Heart right ventricle (tissue), 16 donors: ENCODE results near the gene MBOAT2. TPM values are rescaled to one million over a fixed set of nuclear protein-coding genes. Genes with fewer than 3 reads are reported as not detected.

Source experiments
- ATAC-seq, 8 donors: fragments of 200-7000 bp; cut with Tn5 transposase; one replicate each; pipeline ENCODE4 v1.9.1; 2020; ENCODE audit warnings: mild to moderate bottlenecking in 8 of 8, moderate library complexity in 8 of 8, moderate number of reproducible peaks in 1 of 8
- DNase-seq, 2 donors: peaks; one replicate each; pipeline ENCODE4 v3.0.0-alpha.2; 2020
- H3K27ac ChIP-seq, 10 donors: fragments of 200-600 bp; sonication (generic) in 2 of 10; one replicate each; pipeline versions ENCODE4 v1.5.0 to v1.8.0; 2020 to 2022; ENCODE audit warnings: mild to moderate bottlenecking in 3 of 10
- H3K27me3 ChIP-seq, 7 donors: fragments of 200-600 bp; one replicate each; pipeline ENCODE4 v1.8.0; 2021 to 2022; ENCODE audit warnings: mild to moderate bottlenecking in 2 of 7
- H3K36me3 ChIP-seq, 9 donors: fragments of 200-600 bp; sonication (generic) in 1 of 9; one replicate each; pipeline versions ENCODE4 v1.5.0 to v1.8.0; 2020 to 2022; ENCODE audit warnings: mild to moderate bottlenecking in 2 of 9
- H3K4me1 ChIP-seq, 9 donors: fragments of 200-600 bp; sonication (generic) in 1 of 9; one replicate each; pipeline versions ENCODE4 v1.5.0 to v1.8.0; 2020 to 2022; ENCODE audit warnings: mild to moderate bottlenecking in 4 of 9
- H3K4me3 ChIP-seq, 10 donors: fragments of 200-600 bp; sonication (generic) in 2 of 10; one replicate each; pipeline versions ENCODE4 v1.5.0 to v1.8.0; 2020 to 2022; ENCODE audit warnings: mild to moderate bottlenecking in 7 of 10, moderate library complexity in 2 of 10
- H3K9me3 ChIP-seq, 11 donors: fragments of 200-600 bp in 10 of 11; sonication (generic) in 2 of 11; one replicate each; pipeline versions ENCODE4 v1.5.0 to v1.8.0; 2013 to 2022; ENCODE audit warnings: mild to moderate bottlenecking in 2 of 11, control low read depth in 1 of 11, moderate library complexity in 1 of 11
- WGBS, 2 donors: extraction: QIAGEN DNeasy Blood & Tissue Kit; methylation state at CpG; one replicate each; pipeline ENCODE4 v1.1.7; 2013; ENCODE audit warnings: inconsistent platforms in 1 of 2; 5-methylcytosine and 5-hydroxymethylcytosine counted together
- intact Hi-C, 10 donors: fragments of 100-400 bp; cut with DNase I; formaldehyde crosslinking; loops; one replicate each; pipeline versions ENCODE4 v1.11.1 to v1.14.2; 2022
- polyA plus RNA-seq, 2 donors: library from polyadenylated mRNA; stranded (reverse); fragments of 200-250 nt; gene quantifications; one replicate each; pipeline ENCODE4 v1.2.3, GENCODE V29; 2013
- total RNA-seq, 10 donors: library from RNA; stranded (reverse); fragmentation: NEBNext Ultra II Directional in 3 of 10; extraction: Animal tissue kit (Norgen Biotek cat#: 25700) in 3 of 10; gene quantifications; one replicate each; pipeline versions ENCODE4 v1.2.1 to v1.2.4, GENCODE V29; 2021 to 2023
- TF ChIP-seq, protein P1 (sequence below), 9 donors: fragments of 200-600 bp; sonication (generic) in 2 of 9; IDR thresholded peaks; one replicate each; pipeline versions ENCODE4 v1.5.0 to v1.8.0; 2021 to 2022; ENCODE audit warnings: antibody characterized with exemption in 9 of 9, mild to moderate bottlenecking in 5 of 9, moderate library complexity in 1 of 9
- donor health status: Arrhythmogenic right ventricular cardiomyopathy.
- donor health status: ischemic (EF 13 %, LVEDD 7.1; RV severe dilation, severe dysfunction).
- donor health status: healthy with polysubstance abuse.
- donor health status: DM: no; HTN: yes; CAD: no.
- donor health status: DM: no; HTN: no; CAD: no.
- donor health status: ischemic (EF 25% LVEDD 6.9; RV normal size, moderate dysfunction).
- donor health status: ischemic (EF 25% LVEDD 5.7; RV mildly dilated, moderate dysfunction).
- donor health status: healthy.
- donor health status: DM: yes; HTN: yes; CAD: no.
- donor health status: Ischemic cardiomyopathy.
- donor health status: ischemic (EF 35%, LVEDD 5.7; RV mildly dilated, moderate dysfunction).
- donor health status: nonischemic (EF 11% LVEDD 7.7; RV severe dilation, severe dysfunction).
- donor health status: DM: yes; HTN: yes; CAD: no.
- donor health status: PGD.
- donor health status: ischemic (EF 29% LVEDD 5.4; RV normal size, mild dysfunction).
- donor health status: nonischemic (EF 23%, LVEDD 6.1; RV moderate dilation, normal function).

Gene MBOAT2
- total and polyA plus RNA-seq, 12 donors, result 6.3 to 35.3 (median 18.4) TPM

- no peaks in the 10 kb centered on the region for H3K9me3 ChIP-seq
- no peak for ATAC-seq
- H3K4me1 ChIP-seq, result no peaks in the 10 kb centered on the region
- no peak overlapping the region for H3K4me3 ChIP-seq
- TF ChIP-seq, protein P1, sequence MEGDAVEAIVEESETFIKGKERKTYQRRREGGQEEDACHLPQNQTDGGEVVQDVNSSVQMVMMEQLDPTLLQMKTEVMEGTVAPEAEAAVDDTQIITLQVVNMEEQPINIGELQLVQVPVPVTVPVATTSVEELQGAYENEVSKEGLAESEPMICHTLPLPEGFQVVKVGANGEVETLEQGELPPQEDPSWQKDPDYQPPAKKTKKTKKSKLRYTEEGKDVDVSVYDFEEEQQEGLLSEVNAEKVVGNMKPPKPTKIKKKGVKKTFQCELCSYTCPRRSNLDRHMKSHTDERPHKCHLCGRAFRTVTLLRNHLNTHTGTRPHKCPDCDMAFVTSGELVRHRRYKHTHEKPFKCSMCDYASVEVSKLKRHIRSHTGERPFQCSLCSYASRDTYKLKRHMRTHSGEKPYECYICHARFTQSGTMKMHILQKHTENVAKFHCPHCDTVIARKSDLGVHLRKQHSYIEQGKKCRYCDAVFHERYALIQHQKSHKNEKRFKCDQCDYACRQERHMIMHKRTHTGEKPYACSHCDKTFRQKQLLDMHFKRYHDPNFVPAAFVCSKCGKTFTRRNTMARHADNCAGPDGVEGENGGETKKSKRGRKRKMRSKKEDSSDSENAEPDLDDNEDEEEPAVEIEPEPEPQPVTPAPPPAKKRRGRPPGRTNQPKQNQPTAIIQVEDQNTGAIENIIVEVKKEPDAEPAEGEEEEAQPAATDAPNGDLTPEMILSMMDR (IDR thresholded peaks at IDR 0.05), result no peak
- H3K36me3 ChIP-seq, result no peaks in the 10 kb centered on the region
- 89 to 91% methylated on average over 4 of the region's 4 CpGs for WGBS, 2 donors
- intact Hi-C loops, result no loop called here
- no peak overlapping the region for H3K27ac ChIP-seq
- H3K27me3 ChIP-seq, result peaks cover 0 to 8% (median 0%) of the 10 kb centered on the region in 7 donors
- no peak for DNase-seq
Observed at GRCh38 chr2:8849327-8849726, 154.2 kb downstream of the MBOAT2 start.

GRCh38 chr2:8848328-8849100 lies 155.0 kb downstream of the MBOAT2 start:
- H3K9me3 ChIP-seq, result no peaks in the 10 kb centered on the region
- TF ChIP-seq, protein P1 (IDR thresholded peaks at IDR 0.05), result no peak
- no peak overlapping the region for H3K27ac ChIP-seq
- H3K4me3 ChIP-seq, result no peak overlapping the region
- H3K4me1 ChIP-seq, result no peaks in the 10 kb centered on the region
- intact Hi-C loops, result no loop called here
- no peaks in the 10 kb centered on the region for H3K36me3 ChIP-seq
- WGBS, 2 donors, result 83 to 84% methylated on average over 7 of the region's 7 CpGs
- ATAC-seq, result no peak
- DNase-seq, result no peak
- H3K27me3 ChIP-seq, result peaks cover 0 to 8% (median 0%) of the 10 kb centered on the region in 7 donors

DNA sequence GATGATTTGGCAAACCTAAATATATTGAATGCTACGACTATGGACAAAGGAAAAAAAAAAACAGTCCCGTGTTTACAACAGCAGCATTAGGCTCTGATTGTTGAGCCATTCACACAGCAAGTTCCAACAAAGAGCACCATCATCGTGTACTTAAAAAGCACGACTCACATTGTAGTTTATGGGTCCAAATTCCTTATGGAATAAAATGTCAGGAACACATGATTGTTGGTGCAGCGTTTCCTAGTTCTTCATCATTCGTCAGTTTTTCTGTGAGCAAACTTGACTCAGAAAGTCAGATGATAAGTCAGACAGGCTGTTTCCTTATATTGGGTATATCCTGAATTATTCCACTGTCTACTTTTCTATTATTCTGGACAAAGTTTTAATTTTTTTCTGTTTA lies 156.1 kb downstream of the MBOAT2 start:
- no peaks in the 10 kb centered on the region for H3K4me1 ChIP-seq
- no peak overlapping the region for H3K4me3 ChIP-seq
- H3K36me3 ChIP-seq, result no peaks in the 10 kb centered on the region
- H3K27me3 ChIP-seq, result peaks cover 0 to 8% (median 0%) of the 10 kb centered on the region in 7 donors
- no peak for DNase-seq
- 91 to 92% methylated on average over 6 of the region's 6 CpGs for WGBS, 2 donors
- intact Hi-C loops, result no loop called here
- no peak for ATAC-seq
- H3K27ac ChIP-seq, result no peak overlapping the region
- H3K9me3 ChIP-seq, result no peaks in the 10 kb centered on the region
- TF ChIP-seq, protein P1 (IDR thresholded peaks at IDR 0.05), result no peak

DNA sequence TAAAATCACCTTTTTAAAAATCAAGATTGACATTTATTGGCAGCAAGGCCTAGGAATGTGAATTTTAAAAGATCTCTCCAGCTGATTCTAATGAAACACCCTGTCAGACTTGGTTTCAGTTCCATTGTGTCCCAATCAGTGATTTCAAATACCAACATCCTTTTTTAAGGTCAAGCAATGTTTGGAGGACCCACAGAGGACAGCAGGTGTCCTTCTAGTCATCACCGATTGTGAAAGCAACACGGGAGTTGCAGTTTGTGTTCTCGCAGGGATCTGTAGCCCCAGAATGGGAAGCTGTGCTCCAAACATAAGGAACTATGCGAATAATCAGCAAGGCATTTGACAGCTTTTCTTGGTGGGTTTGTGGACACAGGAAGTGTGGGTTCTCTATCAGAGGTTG lies 161.6 kb downstream of the MBOAT2 start:
- no peak for DNase-seq

More for the DNA sequence above, 161.6 kb downstream of the MBOAT2 start:
- ATAC-seq, result no peak
- H3K9me3 ChIP-seq, result no peaks in the 10 kb centered on the region
- intact Hi-C loops, result no loop called here
- TF ChIP-seq, protein P1 (IDR thresholded peaks at IDR 0.05), result no peak
- no peak overlapping the region for H3K4me3 ChIP-seq
- H3K27me3 ChIP-seq, result peaks cover 0 to 8% (median 0%) of the 10 kb centered on the region in 7 donors
- WGBS, 2 donors, result 87 to 89% methylated on average over 4 of the region's 4 CpGs
- H3K27ac ChIP-seq, result no peak overlapping the region
- H3K36me3 ChIP-seq, result no peaks in the 10 kb centered on the region
- peaks cover 0 to 9% (median 3%) of the 10 kb centered on the region in 9 donors for H3K4me1 ChIP-seq
